GM13977 (cell line): ENCODE data around the gene BRME1.

Source experiments
- DNase-seq: peaks from one replicate; pipeline ENCODE4 v3.0.0; 2012; ENCODE audit warnings: low spot score
- CTCF ChIP-seq: IDR thresholded peaks from 2 replicates; pipeline ENCODE4 v1.5.1; 2012; ENCODE audit warnings: mild to moderate bottlenecking, control low read depth; ENCODE audit not compliant: insufficient read depth; ENCODE audit errors: extremely low read depth, missing control alignments
- in situ Hi-C: fragments of 300-500 bp; cut with MboI; formaldehyde crosslinking; loops from one replicate; pipeline ENCODE4 v1.12.0; 2022; ENCODE audit warnings: low sequenced_read_pairs, low pct_unique_long_range_greater_than_20kb, mixed read lengths, inconsistent platforms; ENCODE audit not compliant: unreplicated experiment

BRME1 gene

GRCh38 chr19:13840305-13841085 is 65.4 kb downstream of the BRME1 start:
- no peak for TF ChIP-seq CTCF
- no peak for DNase-seq
- in situ Hi-C loops, result no loop called here

DNA sequence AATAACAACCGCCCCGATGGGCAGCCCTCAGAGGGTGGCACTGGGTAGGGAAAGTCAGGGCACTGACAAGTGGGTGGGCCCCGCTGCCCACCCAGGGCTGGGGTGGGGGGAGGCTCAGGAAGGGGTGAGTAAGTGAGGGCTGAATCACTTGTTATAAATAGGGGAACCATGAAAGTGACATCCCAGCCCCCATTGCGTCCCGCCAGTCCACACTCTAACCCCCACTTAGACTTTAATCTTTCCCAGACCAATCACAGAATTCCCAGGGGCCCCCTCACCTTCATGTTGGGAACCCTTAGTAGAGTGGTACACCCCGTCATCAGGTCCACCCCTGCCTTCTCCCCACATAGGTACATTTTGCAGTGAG is 66.0 kb downstream of the BRME1 start:
- DNase-seq, result no peak
- in situ Hi-C loops, result no loop called here
- no peak for TF ChIP-seq CTCF

DNA sequence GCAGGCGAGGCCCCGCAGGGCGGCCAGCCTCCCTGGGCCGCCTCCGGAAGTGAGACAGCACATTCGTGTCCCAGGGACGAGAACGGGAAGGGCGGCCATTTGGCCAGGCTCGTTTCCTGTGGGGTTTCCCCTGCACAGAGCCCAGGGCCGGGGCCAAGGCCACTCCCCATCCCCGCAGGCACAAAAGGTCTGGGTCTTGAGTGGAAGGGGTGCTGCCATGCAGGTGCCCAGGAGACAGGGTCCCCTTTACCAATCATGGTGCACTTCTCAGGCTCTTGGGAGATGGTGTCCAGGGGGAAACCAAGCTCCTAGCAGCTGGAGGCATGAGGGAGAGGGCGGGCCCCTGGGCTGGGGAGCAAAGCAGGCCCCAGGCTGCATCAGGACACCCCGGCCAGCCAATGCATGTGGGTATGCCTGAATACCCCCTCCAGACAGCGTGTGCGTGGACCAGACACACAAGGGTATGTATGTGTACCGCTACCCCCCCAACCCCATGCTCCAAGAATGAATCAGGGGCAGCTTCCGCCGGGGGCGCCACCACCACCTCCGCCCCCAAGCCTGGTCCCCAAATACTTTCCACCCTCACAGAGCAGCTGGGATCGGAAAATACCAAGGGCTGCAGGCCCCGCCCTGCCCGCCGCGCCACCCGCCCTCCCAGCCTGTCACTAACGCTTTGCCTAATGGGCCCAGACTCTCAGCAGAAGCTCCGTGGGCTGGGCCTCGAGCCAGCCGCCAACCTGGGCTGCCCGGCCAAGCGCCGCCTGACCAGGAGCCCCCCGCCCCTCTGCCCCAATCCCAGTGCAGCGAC is 66.6 kb downstream of the BRME1 start:
- in situ Hi-C loops, result no loop called here
- peak; percentile 92 for DNase-seq
- TF ChIP-seq CTCF, result no peak

- in situ Hi-C loops, result no loop called here
- TF ChIP-seq CTCF, result no peak
- DNase-seq, result no peak
Measured at GRCh38 chr19:13838435-13839129, 67.3 kb downstream of the BRME1 start.

- in situ Hi-C loops, result no loop called here
- no peak for TF ChIP-seq CTCF
- DNase-seq, result no peak
Measured at GRCh38 chr19:13835791-13836723, 69.9 kb downstream of the BRME1 start.
